Measurements from ENCODE around the gene H1-8. TPM values are rescaled to one million over a fixed set of nuclear protein-coding genes. Genes with fewer than 3 reads are reported as not detected.

H1-8 gene
- total and polyA plus RNA-seq, 8 donors = not detected

DNA sequence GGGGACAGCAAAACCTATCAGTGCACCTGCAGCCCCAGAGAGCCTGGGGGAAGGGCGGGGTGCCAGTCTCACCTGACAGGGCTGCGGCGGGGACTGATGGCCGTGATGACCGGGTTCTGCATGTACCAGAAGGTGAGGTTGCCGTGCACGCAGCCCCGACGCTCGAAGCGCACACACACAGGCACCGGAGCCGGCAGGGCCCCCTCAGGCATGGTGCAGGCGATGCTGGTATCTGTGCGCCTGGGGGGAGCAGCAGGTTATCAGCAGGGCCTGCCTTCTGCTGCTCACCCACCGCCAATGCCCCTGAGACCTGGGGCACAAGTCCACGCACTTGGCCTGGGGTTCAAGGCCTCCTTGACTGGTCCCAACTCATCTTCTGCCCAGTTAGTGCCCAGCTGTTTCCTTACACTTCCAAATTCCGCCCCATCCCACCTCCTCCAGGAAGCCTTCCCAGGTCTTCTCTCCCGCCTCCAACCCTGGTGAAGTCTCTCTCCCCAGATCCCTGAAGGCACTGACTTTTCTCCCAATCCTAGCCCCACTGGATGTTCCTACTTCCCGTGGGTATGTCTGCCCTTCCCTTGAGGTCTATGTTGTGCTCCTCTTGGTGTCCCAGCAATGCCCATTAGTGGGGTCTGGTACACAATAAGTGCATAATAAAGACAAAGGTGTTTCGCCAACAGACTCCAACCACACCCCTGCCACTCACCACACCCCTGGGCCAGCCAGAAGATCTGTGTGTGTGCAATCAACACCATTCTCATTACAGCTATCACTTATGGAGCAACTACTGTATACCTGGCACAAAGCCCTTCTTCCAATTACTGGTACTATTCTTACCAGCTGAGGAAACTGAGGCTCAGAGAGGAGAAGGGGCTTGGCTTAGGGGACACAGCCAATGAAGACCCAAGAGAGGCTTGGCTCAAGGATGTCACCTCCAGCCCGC, 28.9 kb downstream of the H1-8 start:
- 93 to 96% (median 95%) methylated on average over 12 to 22 of the region's 22 CpGs for WGBS, 5 donors
- peaks cover 6 to 21% (median 9%) of the 10 kb centered on the region in 4 donors for H3K4me1 ChIP-seq
- TF ChIP-seq POLR2AphosphoS5 (IDR thresholded peaks at IDR 0.05) (no peak), EP300 (IDR thresholded peaks at IDR 0.05) (no peak), POLR2A (IDR thresholded peaks at IDR 0.05) (no peak)
- TF ChIP-seq, protein P1, sequence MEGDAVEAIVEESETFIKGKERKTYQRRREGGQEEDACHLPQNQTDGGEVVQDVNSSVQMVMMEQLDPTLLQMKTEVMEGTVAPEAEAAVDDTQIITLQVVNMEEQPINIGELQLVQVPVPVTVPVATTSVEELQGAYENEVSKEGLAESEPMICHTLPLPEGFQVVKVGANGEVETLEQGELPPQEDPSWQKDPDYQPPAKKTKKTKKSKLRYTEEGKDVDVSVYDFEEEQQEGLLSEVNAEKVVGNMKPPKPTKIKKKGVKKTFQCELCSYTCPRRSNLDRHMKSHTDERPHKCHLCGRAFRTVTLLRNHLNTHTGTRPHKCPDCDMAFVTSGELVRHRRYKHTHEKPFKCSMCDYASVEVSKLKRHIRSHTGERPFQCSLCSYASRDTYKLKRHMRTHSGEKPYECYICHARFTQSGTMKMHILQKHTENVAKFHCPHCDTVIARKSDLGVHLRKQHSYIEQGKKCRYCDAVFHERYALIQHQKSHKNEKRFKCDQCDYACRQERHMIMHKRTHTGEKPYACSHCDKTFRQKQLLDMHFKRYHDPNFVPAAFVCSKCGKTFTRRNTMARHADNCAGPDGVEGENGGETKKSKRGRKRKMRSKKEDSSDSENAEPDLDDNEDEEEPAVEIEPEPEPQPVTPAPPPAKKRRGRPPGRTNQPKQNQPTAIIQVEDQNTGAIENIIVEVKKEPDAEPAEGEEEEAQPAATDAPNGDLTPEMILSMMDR (IDR thresholded peaks at IDR 0.05) = no peak
- intact Hi-C loops (cut with DNase I; ENCODE audit: low total_unique reads) = no loop called here
- no peak overlapping the region for H3K4me3 ChIP-seq
- H3K36me3 ChIP-seq = peaks cover 37 to 86% (median 69%) of the 10 kb centered on the region in 4 donors
- no peak overlapping the region for H3K27ac ChIP-seq
- no peaks in the 10 kb centered on the region for H3K9me3 ChIP-seq
- DNase-seq = no peak
- no peaks in the 10 kb centered on the region for H3K27me3 ChIP-seq

DNA sequence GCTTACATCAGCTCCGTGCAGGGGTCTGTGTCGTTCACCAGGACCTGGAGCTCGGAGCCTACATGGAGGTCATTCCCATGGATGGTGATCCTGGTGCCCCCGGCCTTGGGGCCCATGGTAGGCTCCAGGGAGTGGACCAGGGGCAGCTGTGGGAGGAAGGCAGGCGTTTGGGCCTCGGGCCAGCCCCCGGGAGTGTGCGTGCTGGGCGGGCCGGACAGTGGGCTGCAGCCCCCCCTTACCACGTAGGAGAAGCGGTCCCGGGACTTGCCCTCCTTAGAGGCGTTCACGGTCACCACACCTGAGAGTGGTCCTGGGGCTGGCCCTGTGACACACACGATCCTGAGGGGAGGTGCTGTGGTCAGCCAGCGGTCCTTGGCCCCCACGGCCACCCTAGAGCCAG, 29.6 kb downstream of the H1-8 start:
- H3K9me3 ChIP-seq = no peaks in the 10 kb centered on the region
- H3K27me3 ChIP-seq = no peaks in the 10 kb centered on the region
- no peak overlapping the region for H3K27ac ChIP-seq
- intact Hi-C loops (cut with DNase I; ENCODE audit: low total_unique reads) = no loop called here
- 86 to 98% (median 94%) methylated on average over 8 to 18 of the region's 18 CpGs for WGBS, 5 donors
- no peak overlapping the region for H3K4me3 ChIP-seq
- peaks cover 37 to 79% (median 63%) of the 10 kb centered on the region in 4 donors for H3K36me3 ChIP-seq
- H3K4me1 ChIP-seq = peaks cover 13 to 21% (median 16%) of the 10 kb centered on the region in 4 donors
- no peak for TF ChIP-seq EP300 (IDR thresholded peaks at IDR 0.05)
- no peak for TF ChIP-seq POLR2AphosphoS5 (IDR thresholded peaks at IDR 0.05)
- TF ChIP-seq, protein P1 (IDR thresholded peaks at IDR 0.05) = no peak
- TF ChIP-seq POLR2A (IDR thresholded peaks at IDR 0.05) = no peak
- no peak for DNase-seq

DNA sequence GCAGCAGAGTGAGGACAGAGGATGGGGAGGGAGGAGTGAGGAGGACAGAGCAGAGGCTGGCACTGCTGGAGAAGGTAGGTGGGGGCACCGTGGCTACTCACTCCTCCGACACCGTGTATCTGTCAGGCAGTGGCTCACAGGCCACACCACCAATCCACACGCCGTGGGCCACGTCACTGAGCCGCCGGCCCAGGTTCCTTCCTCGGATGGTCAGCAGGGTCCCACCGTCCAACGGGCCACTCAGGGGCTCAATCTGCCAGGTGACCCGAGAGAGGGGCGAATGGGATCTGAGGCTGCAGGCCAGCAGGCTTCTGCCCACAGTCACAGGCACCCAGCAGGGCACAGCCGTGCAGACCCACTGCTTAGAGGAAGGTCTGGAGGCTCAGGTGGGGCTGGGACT, 30.5 kb downstream of the H1-8 start:
- DNase-seq = no peak
- Histone ChIP-seq H3K27me3 (no peaks in the 10 kb centered on the region), H3K27ac (no peak overlapping the region), H3K36me3 (peaks cover 37 to 75% (median 63%) of the 10 kb centered on the region in 4 donors), H3K9me3 (no peaks in the 10 kb centered on the region), H3K4me1 (peaks cover 19 to 26% (median 24%) of the 10 kb centered on the region in 4 donors), H3K4me3 (no peak overlapping the region)
- WGBS, 5 donors = 93 to 96% (median 94%) methylated on average over 13 to 14 of the region's 14 CpGs
- intact Hi-C loops (cut with DNase I; ENCODE audit: low total_unique reads) = no loop called here
- TF ChIP-seq EP300 (IDR thresholded peaks at IDR 0.05) (no peak), POLR2AphosphoS5 (IDR thresholded peaks at IDR 0.05) (no peak), POLR2A (IDR thresholded peaks at IDR 0.05) (no peak)
- TF ChIP-seq, protein P1 (IDR thresholded peaks at IDR 0.05) = no peak

DNA sequence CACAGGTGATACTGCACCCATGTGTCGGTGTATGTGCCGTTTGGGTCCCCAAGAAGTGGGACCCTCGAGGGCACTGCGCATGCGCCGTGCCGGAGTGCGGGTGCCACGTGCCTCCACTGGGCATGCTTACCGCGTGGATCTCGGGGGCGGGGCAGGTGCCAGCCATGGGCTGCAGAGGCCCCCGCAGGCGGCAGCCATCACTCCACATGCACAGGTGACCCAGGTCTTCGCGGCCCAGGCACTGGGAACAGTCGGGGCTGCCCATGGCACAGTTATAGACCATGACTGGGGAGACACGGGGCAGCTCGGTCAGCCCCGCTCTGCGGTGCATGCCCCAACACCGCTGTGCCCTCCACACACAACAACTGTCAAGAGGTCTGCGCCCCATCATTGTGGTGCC, 31.2 kb downstream of the H1-8 start:
- Histone ChIP-seq H3K27me3 (no peaks in the 10 kb centered on the region), H3K4me1 (peaks cover 19 to 33% (median 29%) of the 10 kb centered on the region in 4 donors), H3K9me3 (no peaks in the 10 kb centered on the region), H3K27ac (no peak overlapping the region), H3K36me3 (peaks cover 37 to 78% (median 62%) of the 10 kb centered on the region in 4 donors), H3K4me3 (no peak overlapping the region)
- no peak for DNase-seq
- WGBS, 5 donors = 96 to 97% (median 97%) methylated on average over 15 to 24 of the region's 24 CpGs
- intact Hi-C loops (cut with DNase I; ENCODE audit: low total_unique reads) = no loop called here
- TF ChIP-seq POLR2A (IDR thresholded peaks at IDR 0.05) = no peak
- TF ChIP-seq POLR2AphosphoS5 (IDR thresholded peaks at IDR 0.05) = no peak
- TF ChIP-seq, protein P1 (IDR thresholded peaks at IDR 0.05) = no peak
- no peak for TF ChIP-seq EP300 (IDR thresholded peaks at IDR 0.05)
